ENCODE results near the gene CEP85. TPM values are rescaled to one million over a fixed set of nuclear protein-coding genes. Genes with fewer than 3 reads are reported as not detected.

Gene CEP85
- total and polyA plus RNA-seq, 4 donors, result 2.6 to 14.6 (median 5.3) TPM

- no peaks in the 10 kb centered on the region for H3K9me3 ChIP-seq (ENCODE audit: control insufficient read depth in 4 of 4, low read length in 3 of 4)
- no peaks in the 10 kb centered on the region for H3K27me3 ChIP-seq (ENCODE audit: control insufficient read depth in 4 of 4, insufficient read depth in 4 of 4, low read length in 3 of 4)
- TF ChIP-seq NR2F2 (IDR thresholded peaks at IDR 0.05), result no peak
- TF ChIP-seq HNF4A (conservative IDR thresholded peaks at IDR 0.05), result peak in 1 of 2 donors; percentile 14
- peak; percentile 87 to 90 for TF ChIP-seq RAD21 (IDR thresholded peaks at IDR 0.05)
- no peak for TF ChIP-seq FOXA2 (IDR thresholded peaks at IDR 0.05)
- TF ChIP-seq RXRA (IDR thresholded peaks at IDR 0.05), result peak; percentile 39 to 70
- TF ChIP-seq JUND (IDR thresholded peaks at IDR 0.05), result peak in 1 of 2 donors; percentile 57
- TF ChIP-seq SP1 (IDR thresholded peaks at IDR 0.05), result no peak
- TF ChIP-seq CTCF (IDR thresholded peaks at IDR 0.05; ENCODE audit: low read depth, low read length, missing input control), result peak; percentile 81
- peak; percentile 82 for DNase-seq (ENCODE audit: low spot score)
- no peak overlapping the region for H3K4me3 ChIP-seq (ENCODE audit: low read depth in 1 of 3, low read length in 3 of 3)
- peak overlapping the region in 1 of 2 donors; percentile 34 for H3K9ac ChIP-seq (ENCODE audit: low read depth in 1 of 2, low read length in 2 of 2)
- H3K27ac ChIP-seq (ENCODE audit: low read depth in 1 of 2, low read length in 2 of 2), result peak overlapping the region; percentile 48 to 61
- 48% methylated on average over 3 of the region's 3 CpGs for WGBS
- H3K36me3 ChIP-seq (ENCODE audit: control insufficient read depth in 4 of 4, insufficient read depth in 3 of 4, low read depth in 1 of 4, low read length in 3 of 4), result peaks cover 0 to 14% (median 6%) of the 10 kb centered on the region in 4 donors
- peaks cover 15 to 43% (median 33%) of the 10 kb centered on the region in 4 donors for H3K4me1 ChIP-seq (ENCODE audit: control insufficient read depth in 4 of 4, insufficient read depth in 4 of 4, low read length in 3 of 4)
Observed at GRCh38 chr1:26275580-26276431, 41.8 kb downstream of the CEP85 start.

GRCh38 chr1:26276432-26276838, 42.4 kb downstream of the CEP85 start:
- Histone ChIP-seq H3K27ac (ENCODE audit: low read depth in 1 of 2, low read length in 2 of 2) (peak overlapping the region; percentile 58 to 61), H3K4me3 (ENCODE audit: low read depth in 1 of 3, low read length in 3 of 3) (no peak overlapping the region), H3K27me3 (ENCODE audit: control insufficient read depth in 4 of 4, insufficient read depth in 4 of 4, low read length in 3 of 4) (no peaks in the 10 kb centered on the region), H3K9ac (ENCODE audit: low read depth in 1 of 2, low read length in 2 of 2) (peak overlapping the region in 1 of 2 donors; percentile 34), H3K9me3 (ENCODE audit: control insufficient read depth in 4 of 4, low read length in 3 of 4) (no peaks in the 10 kb centered on the region), H3K36me3 (ENCODE audit: control insufficient read depth in 4 of 4, insufficient read depth in 3 of 4, low read depth in 1 of 4, low read length in 3 of 4) (peaks cover 0 to 11% (median 4%) of the 10 kb centered on the region in 4 donors), H3K4me1 (ENCODE audit: control insufficient read depth in 4 of 4, insufficient read depth in 4 of 4, low read length in 3 of 4) (peaks cover 17 to 50% (median 33%) of the 10 kb centered on the region in 4 donors)
- 81% methylated on average over 2 of the region's 2 CpGs for WGBS
- TF ChIP-seq RAD21 (IDR thresholded peaks at IDR 0.05) (no peak), JUND (IDR thresholded peaks at IDR 0.05) (no peak), HNF4A (conservative IDR thresholded peaks at IDR 0.05) (no peak), ATF3 (IDR thresholded peaks at IDR 0.05) (no peak), NR2F2 (IDR thresholded peaks at IDR 0.05) (no peak), YY1 (IDR thresholded peaks at IDR 0.05) (no peak), EGR1 (IDR thresholded peaks at IDR 0.05; ENCODE audit: low read depth in 2 of 2) (no peak), SP1 (IDR thresholded peaks at IDR 0.05) (no peak), MAX (IDR thresholded peaks at IDR 0.05) (no peak), FOXA1 (IDR thresholded peaks at IDR 0.05) (no peak), FOXA2 (IDR thresholded peaks at IDR 0.05) (no peak), REST (IDR thresholded peaks at IDR 0.05) (no peak), ZBTB33 (IDR thresholded peaks at IDR 0.05) (no peak), HNF4G (IDR thresholded peaks at IDR 0.05) (no peak), TAF1 (conservative IDR thresholded peaks at IDR 0.05) (no peak), GABPA (IDR thresholded peaks at IDR 0.05 in 1 of 2, conservative IDR thresholded peaks at IDR 0.05 in 1 of 2) (no peak), RXRA (IDR thresholded peaks at IDR 0.05) (no peak), CTCF (IDR thresholded peaks at IDR 0.05; ENCODE audit: low read depth, low read length, missing input control) (no peak)
- DNase-seq (ENCODE audit: low spot score), result no peak
